ENCODE results near the gene KANSL1. TPM values are rescaled to one million over a fixed set of nuclear protein-coding genes. Genes with fewer than 3 reads are reported as not detected.
"Not testable (repeated sequence)": the region's sequence is repeated elsewhere in the genome, so short reads cannot be mapped to it uniquely, and the experiment has no call there.

The KANSL1 gene
- total RNA-seq, 2 donors from 2014 or later = 137 to 144 TPM

- DNase-seq; H3K4me3 Mint-ChIP-seq; H3K36me3 Mint-ChIP-seq (ENCODE audit: low read depth); H3K27me3 ChIP-seq (ENCODE audit: control insufficient read depth, insufficient read depth, low read length, poor library complexity, severe bottlenecking); H3K4me3 ChIP-seq (ENCODE audit: low read length); H3K9me3 Mint-ChIP-seq; H3K4me1 ChIP-seq (ENCODE audit: control insufficient read depth, insufficient read depth, low read length); H3K9me3 ChIP-seq (ENCODE audit: control insufficient read depth, low read length); H3K27me3 Mint-ChIP-seq (ENCODE audit: insufficient read depth); H3K27ac ChIP-seq (ENCODE audit: low read depth, low read length); H3K9ac ChIP-seq (ENCODE audit: extremely low read depth, low read length, poor library complexity, severe bottlenecking); H3K36me3 ChIP-seq (ENCODE audit: control insufficient read depth, insufficient read depth, low read length): not testable (repeated sequence)
- H3K27ac Mint-ChIP-seq = peak overlapping the region; percentile 22
- peaks cover 40% of the 10 kb centered on the region for H3K4me1 Mint-ChIP-seq
- WGBS, 2 experiments (ENCODE audit: insufficient coverage in 1 of 2, insufficient read length in 1 of 2) = 85 to 93% methylated on average over 4 to 9 of the region's 9 CpGs
Measured at GRCh38 chr17:46101785-46102617, 91.2 kb downstream of the KANSL1 start.

GRCh38 chr17:46100590-46100989, 92.6 kb downstream of the KANSL1 start:
- H3K4me3 ChIP-seq (ENCODE audit: low read length) = no peak overlapping the region
- WGBS, 2 experiments (ENCODE audit: insufficient coverage in 1 of 2, insufficient read length in 1 of 2) = 90 to 100% methylated on average over 2 of the region's 2 CpGs
- no peak overlapping the region for H3K9ac ChIP-seq (ENCODE audit: extremely low read depth, low read length, poor library complexity, severe bottlenecking)
- DNase-seq = no peak
- Mint-ChIP-seq H3K9me3 (no peaks in the 10 kb centered on the region), H3K36me3 (ENCODE audit: low read depth) (peaks cover 2% of the 10 kb centered on the region), H3K4me1 (peaks cover 37% of the 10 kb centered on the region), H3K27me3 (ENCODE audit: insufficient read depth) (no peaks in the 10 kb centered on the region), H3K4me3 (no peak overlapping the region), H3K27ac (peak overlapping the region; percentile 84)
- H3K9me3 ChIP-seq (ENCODE audit: control insufficient read depth, low read length) = no peaks in the 10 kb centered on the region
- H3K36me3 ChIP-seq (ENCODE audit: control insufficient read depth, insufficient read depth, low read length) = peaks cover 10% of the 10 kb centered on the region
- TF ChIP-seq, protein P1, sequence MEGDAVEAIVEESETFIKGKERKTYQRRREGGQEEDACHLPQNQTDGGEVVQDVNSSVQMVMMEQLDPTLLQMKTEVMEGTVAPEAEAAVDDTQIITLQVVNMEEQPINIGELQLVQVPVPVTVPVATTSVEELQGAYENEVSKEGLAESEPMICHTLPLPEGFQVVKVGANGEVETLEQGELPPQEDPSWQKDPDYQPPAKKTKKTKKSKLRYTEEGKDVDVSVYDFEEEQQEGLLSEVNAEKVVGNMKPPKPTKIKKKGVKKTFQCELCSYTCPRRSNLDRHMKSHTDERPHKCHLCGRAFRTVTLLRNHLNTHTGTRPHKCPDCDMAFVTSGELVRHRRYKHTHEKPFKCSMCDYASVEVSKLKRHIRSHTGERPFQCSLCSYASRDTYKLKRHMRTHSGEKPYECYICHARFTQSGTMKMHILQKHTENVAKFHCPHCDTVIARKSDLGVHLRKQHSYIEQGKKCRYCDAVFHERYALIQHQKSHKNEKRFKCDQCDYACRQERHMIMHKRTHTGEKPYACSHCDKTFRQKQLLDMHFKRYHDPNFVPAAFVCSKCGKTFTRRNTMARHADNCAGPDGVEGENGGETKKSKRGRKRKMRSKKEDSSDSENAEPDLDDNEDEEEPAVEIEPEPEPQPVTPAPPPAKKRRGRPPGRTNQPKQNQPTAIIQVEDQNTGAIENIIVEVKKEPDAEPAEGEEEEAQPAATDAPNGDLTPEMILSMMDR (conservative IDR thresholded peaks at IDR 0.05) = no peak
- H3K27me3 ChIP-seq (ENCODE audit: control insufficient read depth, insufficient read depth, low read length, poor library complexity, severe bottlenecking) = no peaks in the 10 kb centered on the region
- no peaks in the 10 kb centered on the region for H3K4me1 ChIP-seq (ENCODE audit: control insufficient read depth, insufficient read depth, low read length)
- no peak overlapping the region for H3K27ac ChIP-seq (ENCODE audit: low read depth, low read length)

GRCh38 chr17:46099865-46100264, 93.4 kb downstream of the KANSL1 start:
- Histone ChIP-seq H3K36me3 (ENCODE audit: control insufficient read depth, insufficient read depth, low read length) (peaks cover 5% of the 10 kb centered on the region), H3K9me3 (ENCODE audit: control insufficient read depth, low read length) (no peaks in the 10 kb centered on the region), H3K9ac (ENCODE audit: extremely low read depth, low read length, poor library complexity, severe bottlenecking) (no peak overlapping the region), H3K4me3 (ENCODE audit: low read length) (no peak overlapping the region), H3K27me3 (ENCODE audit: control insufficient read depth, insufficient read depth, low read length, poor library complexity, severe bottlenecking) (no peaks in the 10 kb centered on the region), H3K27ac (ENCODE audit: low read depth, low read length) (no peak overlapping the region), H3K4me1 (ENCODE audit: control insufficient read depth, insufficient read depth, low read length) (no peaks in the 10 kb centered on the region)
- Mint-ChIP-seq H3K4me3 (no peak overlapping the region), H3K4me1 (peaks cover 37% of the 10 kb centered on the region), H3K36me3 (ENCODE audit: low read depth) (peaks cover 2% of the 10 kb centered on the region), H3K27ac (no peak overlapping the region), H3K27me3 (ENCODE audit: insufficient read depth) (no peaks in the 10 kb centered on the region), H3K9me3 (no peaks in the 10 kb centered on the region)
- no peak for DNase-seq
- TF ChIP-seq, protein P1 (conservative IDR thresholded peaks at IDR 0.05) = no peak
- WGBS, 2 experiments (ENCODE audit: insufficient coverage in 1 of 2, insufficient read length in 1 of 2) = 83% methylated on average over 1 of the region's 1 CpG; no CpG with 5 or more reads in 1 of the 2 experiments
